ENCODE data around the gene KIAA1328. TPM values are rescaled to one million over a fixed set of nuclear protein-coding genes. Genes with fewer than 3 reads are reported as not detected.
A peak's percentile ranks its signal among the peaks of the same experiment; 100 is the strongest.
"Not testable (repeated sequence)": the region's sequence is repeated elsewhere in the genome, so short reads cannot be mapped to it uniquely, and the experiment has no call there.

KIAA1328 gene
- total and polyA plus RNA-seq, 11 donors = 1.4 to 6.4 (median 4.0) TPM

DNA sequence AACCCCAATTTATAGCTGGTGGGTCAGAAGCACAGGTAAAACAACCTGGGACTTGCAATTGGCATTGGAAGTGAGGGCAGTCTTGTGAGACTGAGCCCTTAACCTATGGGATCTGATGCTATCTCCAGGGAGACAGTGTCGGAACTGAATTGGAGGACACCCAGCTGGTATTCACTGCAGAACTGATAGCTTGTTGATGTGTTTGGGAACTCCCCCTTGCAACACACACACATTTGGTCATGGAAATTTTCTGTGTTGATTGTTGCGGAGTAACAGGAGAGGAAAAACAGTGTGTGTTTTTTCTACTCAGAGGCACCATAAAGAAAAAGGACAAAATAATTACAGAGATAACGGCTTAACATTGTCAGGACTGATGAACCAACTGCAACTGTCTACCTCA, 16.2 kb upstream of the KIAA1328 start:
- Histone ChIP-seq H3K4me1 (peaks cover 0 to 28% (median 11%) of the 10 kb centered on the region in 12 donors), H3K4me3 (no peak overlapping the region), H3K9me3 (no peaks in the 10 kb centered on the region), H3K36me3 (peaks cover 0 to 45% (median 7%) of the 10 kb centered on the region in 9 donors), H3K27ac (peak overlapping the region in 1 of 12 donors; percentile 11), H3K27me3 (no peaks in the 10 kb centered on the region)
- TF ChIP-seq, protein P1, sequence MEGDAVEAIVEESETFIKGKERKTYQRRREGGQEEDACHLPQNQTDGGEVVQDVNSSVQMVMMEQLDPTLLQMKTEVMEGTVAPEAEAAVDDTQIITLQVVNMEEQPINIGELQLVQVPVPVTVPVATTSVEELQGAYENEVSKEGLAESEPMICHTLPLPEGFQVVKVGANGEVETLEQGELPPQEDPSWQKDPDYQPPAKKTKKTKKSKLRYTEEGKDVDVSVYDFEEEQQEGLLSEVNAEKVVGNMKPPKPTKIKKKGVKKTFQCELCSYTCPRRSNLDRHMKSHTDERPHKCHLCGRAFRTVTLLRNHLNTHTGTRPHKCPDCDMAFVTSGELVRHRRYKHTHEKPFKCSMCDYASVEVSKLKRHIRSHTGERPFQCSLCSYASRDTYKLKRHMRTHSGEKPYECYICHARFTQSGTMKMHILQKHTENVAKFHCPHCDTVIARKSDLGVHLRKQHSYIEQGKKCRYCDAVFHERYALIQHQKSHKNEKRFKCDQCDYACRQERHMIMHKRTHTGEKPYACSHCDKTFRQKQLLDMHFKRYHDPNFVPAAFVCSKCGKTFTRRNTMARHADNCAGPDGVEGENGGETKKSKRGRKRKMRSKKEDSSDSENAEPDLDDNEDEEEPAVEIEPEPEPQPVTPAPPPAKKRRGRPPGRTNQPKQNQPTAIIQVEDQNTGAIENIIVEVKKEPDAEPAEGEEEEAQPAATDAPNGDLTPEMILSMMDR (IDR thresholded peaks at IDR 0.05) = no peak
- TF ChIP-seq POLR2A (IDR thresholded peaks at IDR 0.05) = no peak
- DNase-seq (no peak), ATAC-seq (no peak)
- WGBS, 4 donors = 70 to 88% (median 84%) methylated on average over 3 of the region's 3 CpGs
- intact Hi-C loops (cut with DNase I) = loop anchor here in 1 of 10 donors (5.0 kb wide), 1 partner anchor 125 kb away; no protein-coding TSS in a partner anchor

DNA sequence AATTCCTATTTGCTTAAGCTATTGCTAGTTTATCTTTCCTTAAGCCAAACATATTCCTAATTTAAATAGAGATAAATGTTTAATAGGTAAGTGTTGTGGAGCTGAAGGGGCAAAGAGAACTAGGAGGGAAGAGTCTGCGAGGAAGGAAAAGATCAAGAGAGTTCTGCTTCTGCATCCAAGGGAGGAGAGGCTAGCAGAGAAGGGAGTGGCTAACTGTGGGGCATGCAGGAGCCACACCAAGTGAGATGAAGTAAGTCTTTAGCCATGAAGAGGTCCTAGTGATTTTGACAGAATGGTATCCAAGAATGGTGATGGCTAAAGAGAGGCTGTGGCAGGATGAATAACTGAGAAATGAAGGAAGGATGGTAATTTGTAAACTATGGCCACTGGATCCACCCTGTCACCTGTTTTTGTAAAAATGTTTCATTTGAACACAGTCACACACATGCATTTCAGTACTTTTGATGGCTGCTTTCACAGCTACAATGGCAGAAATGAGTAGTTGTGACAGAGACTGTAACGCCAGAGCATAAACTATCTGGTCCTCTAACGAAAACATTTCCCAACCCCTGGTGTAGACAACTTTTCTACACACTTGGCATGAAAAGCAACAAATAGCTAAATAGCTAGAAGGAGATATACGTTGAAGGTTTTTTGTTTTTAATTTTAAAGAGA, 15.7 kb upstream of the KIAA1328 start:
- intact Hi-C loops (cut with DNase I) = loop anchor here in 1 of 10 donors (5.0 kb wide), 1 partner anchor 126 kb away; no protein-coding TSS in a partner anchor
- H3K27ac ChIP-seq = no peak overlapping the region
- peaks cover 0 to 49% (median 13%) of the 10 kb centered on the region in 9 donors for H3K36me3 ChIP-seq

DNA sequence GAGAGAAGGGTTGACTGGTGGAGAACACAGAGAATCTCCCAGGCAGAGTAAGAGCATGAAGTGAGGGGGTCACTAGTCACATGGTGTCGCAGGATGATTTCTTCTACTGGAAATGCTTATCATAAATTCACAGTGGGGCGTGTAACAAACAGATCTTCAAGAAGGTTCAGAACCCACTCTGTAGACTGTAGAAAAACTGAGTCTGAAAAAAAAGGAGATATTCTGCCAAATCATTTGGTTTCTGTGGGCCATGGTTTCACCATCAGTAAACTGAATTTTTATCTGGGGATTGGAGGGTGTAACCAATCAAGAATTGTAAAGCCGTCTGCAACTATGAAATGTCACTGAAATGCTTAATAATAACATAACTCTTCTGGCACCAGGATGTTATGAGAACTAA, 15.1 kb upstream of the KIAA1328 start:
- H3K4me3 ChIP-seq = no peak overlapping the region
- peaks cover 0 to 55% (median 19%) of the 10 kb centered on the region in 9 donors for H3K36me3 ChIP-seq
- H3K4me1 ChIP-seq = peaks cover 0 to 28% (median 11%) of the 10 kb centered on the region in 12 donors
- ATAC-seq (no peak), DNase-seq (no peak)
- WGBS, 4 donors = 86 to 96% (median 91%) methylated on average over 3 of the region's 3 CpGs
- intact Hi-C loops (cut with DNase I) = loop anchor here in 1 of 10 donors (5.0 kb wide), 1 partner anchor 127 kb away; no protein-coding TSS in a partner anchor
- no peak overlapping the region for H3K27ac ChIP-seq
- no peaks in the 10 kb centered on the region for H3K9me3 ChIP-seq
- TF ChIP-seq, protein P1 (IDR thresholded peaks at IDR 0.05) = no peak
- no peak for TF ChIP-seq POLR2A (IDR thresholded peaks at IDR 0.05)
- H3K27me3 ChIP-seq = no peaks in the 10 kb centered on the region

More for the DNA sequence above, 15.7 kb upstream of the KIAA1328 start:
- H3K4me1 ChIP-seq = peaks cover 0 to 28% (median 11%) of the 10 kb centered on the region in 12 donors
- H3K4me3 ChIP-seq = no peak overlapping the region
- no peak for ATAC-seq
- DNase-seq = no peak
- H3K9me3 ChIP-seq = no peaks in the 10 kb centered on the region
- 90 to 97% (median 92%) methylated on average over 4 of the region's 4 CpGs for WGBS, 4 donors
- no peaks in the 10 kb centered on the region for H3K27me3 ChIP-seq
- no peak for TF ChIP-seq POLR2A (IDR thresholded peaks at IDR 0.05)
- TF ChIP-seq, protein P1 (IDR thresholded peaks at IDR 0.05) = no peak

DNA sequence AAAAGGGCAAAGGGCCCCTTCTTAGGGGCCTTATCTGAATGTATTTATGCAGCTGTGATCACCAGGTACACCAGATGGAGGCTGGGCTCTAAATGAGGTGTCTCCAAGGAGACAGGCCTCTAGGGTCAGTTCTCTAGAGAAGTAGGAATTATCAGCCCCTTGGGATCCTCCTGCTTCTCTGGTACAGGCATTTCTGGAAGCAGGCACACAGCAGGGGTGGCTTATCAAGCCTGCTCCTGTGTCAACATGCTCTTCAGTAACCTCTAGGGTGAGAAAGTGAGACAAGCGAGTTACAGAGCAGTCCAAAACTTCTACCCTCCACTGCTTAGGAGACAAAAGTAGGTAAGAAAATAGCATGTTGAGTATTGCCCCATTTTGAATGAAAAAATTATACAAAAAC, 13.9 kb upstream of the KIAA1328 start:
- no peak for TF ChIP-seq POLR2A (IDR thresholded peaks at IDR 0.05)
- TF ChIP-seq, protein P1 (IDR thresholded peaks at IDR 0.05) = no peak
- H3K9me3 ChIP-seq = no peaks in the 10 kb centered on the region
- intact Hi-C loops (cut with DNase I) = loop anchor here in 1 of 10 donors (5.0 kb wide), 1 partner anchor 128 kb away; no protein-coding TSS in a partner anchor
- peaks cover 0 to 57% (median 21%) of the 10 kb centered on the region in 9 donors for H3K36me3 ChIP-seq
- H3K27ac ChIP-seq = peak overlapping the region in 2 of 12 donors; percentile 9 to 21
- DNase-seq = peak in 1 of 5 donors; percentile 36
- 21 to 69% (median 32%) methylated on average over 1 of the region's 1 CpG for WGBS, 4 donors
- H3K4me3 ChIP-seq = no peak overlapping the region
- peak; percentile 51 to 80 (median 72) for ATAC-seq
- H3K27me3 ChIP-seq = no peaks in the 10 kb centered on the region
- peaks cover 0 to 24% (median 10%) of the 10 kb centered on the region in 12 donors for H3K4me1 ChIP-seq

DNA sequence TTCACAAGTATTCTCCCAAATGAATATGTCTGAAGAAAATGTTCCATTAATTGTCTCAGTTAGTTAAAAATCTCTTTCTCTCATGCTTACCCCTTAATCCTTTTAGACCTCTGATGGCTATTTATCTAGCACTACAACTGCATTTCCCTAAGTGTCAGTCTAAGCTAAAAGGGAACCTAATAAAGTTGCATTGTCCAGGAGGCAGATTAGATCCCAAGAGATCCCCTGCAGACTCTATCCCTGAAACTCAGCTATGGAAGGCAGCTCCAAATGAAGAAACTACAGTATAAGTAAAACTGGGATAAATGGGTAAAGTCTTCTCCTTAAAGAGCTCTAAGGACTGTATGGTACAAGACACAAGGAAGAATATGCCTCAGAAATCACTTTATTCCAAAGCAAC, 12.8 kb upstream of the KIAA1328 start:
- H3K9me3 ChIP-seq; H3K27ac ChIP-seq; ATAC-seq; H3K4me3 ChIP-seq; intact Hi-C loops (cut with DNase I); H3K27me3 ChIP-seq; DNase-seq: not testable (repeated sequence)
- Histone ChIP-seq H3K4me1 (peaks cover 0 to 23% (median 10%) of the 10 kb centered on the region in 12 donors), H3K36me3 (peaks cover 0 to 57% (median 21%) of the 10 kb centered on the region in 9 donors)

All from heart left ventricle (tissue), 16 donors.